GM12873 (cell line): ENCODE results near the gene RNH1.

Experiments
- CTCF ChIP-seq: IDR thresholded peaks from 2 replicates; pipeline ENCODE4 v1.5.1; 2012; ENCODE audit warnings: low read depth, mild to moderate bottlenecking, moderate library complexity, low read length, control low read depth; ENCODE audit not compliant: insufficient read depth; ENCODE audit errors: missing control alignments

RNH1 gene

GRCh38 chr11:445765-446588 lies 61.1 kb downstream of the RNH1 start:
- no peak for TF ChIP-seq CTCF
